Hematopoietic multipotent progenitor cell treated with erythropoietin and hydrocortisone succinate and interleukin-3 and kit ligand, for 15 days (in vitro differentiated cells): Measurements from ENCODE around the gene NDUFB3.
"Not testable (repeated sequence)": the region's sequence is repeated elsewhere in the genome, so short reads cannot be mapped to it uniquely, and the experiment has no call there.

Experiments used
- DNase-seq: peaks from one replicate; pipeline ENCODE4 v3.0.0-alpha.2; 2015; ENCODE audit warnings: low spot score

NDUFB3 gene

DNA sequence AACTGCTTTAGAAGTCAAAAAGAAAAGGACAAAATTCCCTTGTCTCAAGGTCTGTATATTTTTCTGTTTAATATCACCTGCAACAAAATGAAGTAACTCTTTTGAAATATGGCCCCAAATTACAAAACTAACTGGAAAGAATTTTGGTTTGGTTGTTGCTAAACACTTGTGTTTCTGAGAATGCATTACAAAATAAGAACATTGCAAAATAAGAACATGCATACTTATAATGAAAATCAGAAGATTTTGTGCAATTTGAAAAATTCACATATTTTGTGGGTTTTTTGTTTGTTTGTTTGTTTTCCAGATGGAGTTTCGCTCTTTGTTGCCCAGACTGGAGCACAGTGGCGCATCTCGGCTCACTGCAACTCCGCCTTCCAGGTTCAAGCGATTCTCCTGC lies 21.8 kb downstream of the NDUFB3 start:
- DNase-seq: no peak

DNA sequence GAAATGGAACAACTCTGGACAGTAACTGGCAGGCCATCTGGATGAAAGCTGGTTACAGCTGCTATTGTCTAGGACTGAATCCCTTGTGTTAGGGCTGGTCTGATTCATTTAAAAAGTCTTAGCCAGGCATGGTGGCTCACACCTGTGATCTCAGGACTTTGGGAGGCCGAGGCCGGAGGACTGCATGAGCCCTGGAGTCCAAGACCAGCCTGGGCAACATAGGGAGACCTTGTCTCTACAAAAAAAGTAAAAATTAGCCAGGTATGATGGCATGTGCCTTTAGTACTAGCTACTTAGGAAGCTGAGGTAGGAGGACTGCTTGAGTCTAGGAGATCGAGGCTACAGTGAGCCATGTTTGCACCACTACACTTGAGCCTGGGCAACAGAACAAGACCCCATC lies 28.7 kb downstream of the NDUFB3 start:
- no peak for DNase-seq

DNA sequence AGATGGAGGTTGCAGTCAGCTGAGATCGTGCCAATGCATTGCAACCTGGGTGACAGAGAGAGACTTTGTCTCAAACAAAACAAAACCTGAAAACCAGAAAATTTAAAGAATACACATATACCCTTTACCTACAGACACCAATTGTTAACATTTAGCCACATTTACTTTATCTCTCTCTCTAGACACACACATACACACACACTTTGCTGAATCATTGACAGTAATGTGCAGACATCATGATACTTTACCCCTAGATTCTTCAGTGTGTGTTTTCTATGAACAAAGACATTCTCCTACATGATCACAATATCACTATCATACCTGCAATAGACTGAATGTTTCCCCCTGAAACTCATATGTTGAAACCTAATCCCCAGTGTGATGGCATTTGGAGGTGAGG lies 34.0 kb downstream of the NDUFB3 start:
- DNase-seq: no peak

DNA sequence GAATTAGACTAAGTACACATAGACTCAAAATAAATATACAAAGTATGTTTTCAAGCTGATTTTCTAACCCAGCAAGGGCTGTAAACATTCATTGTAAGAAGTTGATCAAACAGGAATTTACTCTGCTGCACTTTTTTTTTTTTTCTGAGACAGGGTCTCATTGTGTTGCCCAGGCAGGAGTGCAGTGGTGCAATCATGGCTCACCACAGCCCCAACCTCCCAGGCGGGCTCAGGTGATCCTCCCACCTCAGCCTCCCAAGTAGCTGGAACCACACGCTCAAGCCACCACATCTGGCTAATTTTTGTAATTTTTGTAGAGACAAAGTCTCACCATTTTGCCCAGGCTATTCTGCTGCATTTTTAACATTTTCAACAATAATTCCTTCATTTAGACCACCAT lies 35.8 kb downstream of the NDUFB3 start:
- DNase-seq: no peak

DNA sequence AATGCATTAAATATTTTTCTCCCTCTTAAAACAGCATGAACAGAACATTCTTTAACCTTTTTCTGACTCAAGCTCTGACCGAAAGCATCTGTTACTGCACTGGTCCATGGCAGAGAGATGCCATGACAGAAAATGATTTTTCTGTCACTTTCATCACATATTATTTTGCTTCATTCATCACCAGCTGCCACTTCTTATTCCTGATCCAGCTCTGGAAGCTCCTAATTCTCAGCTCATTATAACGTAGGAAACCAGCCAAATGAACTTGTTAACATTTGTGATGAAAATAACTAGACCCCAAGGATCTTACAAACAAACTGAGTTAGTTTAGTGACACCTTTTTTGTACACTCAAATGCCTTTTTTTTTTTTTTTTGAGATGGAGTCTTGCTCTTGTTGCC lies 36.5 kb downstream of the NDUFB3 start:
- no peak for DNase-seq

DNA sequence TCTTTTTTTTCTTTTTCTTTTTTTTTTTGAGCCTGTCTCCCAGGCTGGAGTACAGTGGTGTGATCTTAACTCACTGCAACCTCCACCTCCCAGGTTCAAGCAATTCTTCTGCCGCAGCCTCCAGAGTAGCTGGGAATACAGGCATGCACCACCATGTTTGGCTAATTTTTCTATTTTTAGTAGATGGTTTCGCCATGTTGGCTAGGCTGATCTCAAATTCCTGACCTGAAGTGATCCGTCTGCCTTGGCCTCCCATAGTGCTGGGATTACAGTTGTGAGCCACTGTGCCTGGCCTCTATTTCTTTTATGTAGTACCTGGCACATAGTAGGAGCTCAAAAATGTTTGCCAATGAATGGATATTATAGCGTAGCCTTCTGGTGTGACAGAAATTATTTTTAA lies 37.4 kb downstream of the NDUFB3 start:
- DNase-seq: no peak

DNA sequence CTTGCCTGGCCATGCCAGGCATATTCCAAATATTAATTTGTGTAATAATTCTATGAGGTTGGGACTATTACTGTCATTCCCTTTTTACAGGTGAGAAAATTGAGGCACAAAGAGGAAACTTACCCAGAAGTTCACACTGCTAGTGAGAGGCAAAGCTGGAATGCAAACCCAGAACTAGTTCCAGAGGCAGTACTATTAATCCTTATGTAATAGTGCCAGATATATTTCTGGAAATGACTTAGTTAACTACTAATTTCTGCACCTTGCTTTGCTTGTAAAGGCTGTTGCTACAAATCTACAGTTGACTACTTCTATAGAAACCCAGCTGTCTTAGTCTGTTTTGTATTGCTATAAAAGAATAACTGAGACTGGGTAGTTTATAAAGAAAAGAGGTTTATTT lies 38.8 kb downstream of the NDUFB3 start:
- DNase-seq: no peak

DNA sequence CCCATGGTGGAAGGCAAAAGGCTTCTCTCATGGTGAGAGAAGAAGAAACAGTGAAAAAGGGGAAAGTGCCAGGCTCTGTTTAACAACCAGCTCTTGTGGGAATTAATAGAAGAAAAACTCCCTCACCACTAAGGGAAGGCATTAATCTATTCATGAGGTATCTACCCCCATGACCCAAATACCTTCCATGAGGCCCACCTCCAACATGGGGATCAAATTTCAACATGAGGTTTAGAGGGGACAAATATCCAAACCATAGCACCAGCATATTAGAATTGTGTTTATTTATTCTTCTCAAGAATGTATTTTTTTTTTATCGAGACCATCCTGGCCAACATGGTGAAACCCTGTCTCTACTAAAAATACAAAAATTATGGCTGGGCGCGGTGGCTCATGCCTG lies 39.3 kb downstream of the NDUFB3 start:
- no peak for DNase-seq

DNA sequence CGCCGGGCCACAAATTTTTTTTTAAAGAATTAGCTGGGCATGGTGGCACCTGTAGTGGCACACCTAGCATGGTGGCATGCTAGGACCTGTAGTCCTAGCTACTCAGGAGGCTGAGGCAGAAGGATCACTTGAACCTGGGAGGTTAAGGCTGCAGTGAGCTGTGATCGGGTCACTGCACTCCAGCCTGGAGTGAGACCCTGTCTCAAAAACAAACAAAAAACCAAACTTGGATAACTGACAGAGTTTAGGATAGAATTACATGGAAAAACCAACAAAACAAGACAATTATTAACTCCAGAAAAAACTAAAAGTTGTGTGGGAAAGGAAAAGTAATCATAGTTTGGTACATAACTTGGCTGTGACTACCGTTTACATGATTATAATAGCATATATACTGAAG lies 42.5 kb downstream of the NDUFB3 start:
- DNase-seq: no peak

DNA sequence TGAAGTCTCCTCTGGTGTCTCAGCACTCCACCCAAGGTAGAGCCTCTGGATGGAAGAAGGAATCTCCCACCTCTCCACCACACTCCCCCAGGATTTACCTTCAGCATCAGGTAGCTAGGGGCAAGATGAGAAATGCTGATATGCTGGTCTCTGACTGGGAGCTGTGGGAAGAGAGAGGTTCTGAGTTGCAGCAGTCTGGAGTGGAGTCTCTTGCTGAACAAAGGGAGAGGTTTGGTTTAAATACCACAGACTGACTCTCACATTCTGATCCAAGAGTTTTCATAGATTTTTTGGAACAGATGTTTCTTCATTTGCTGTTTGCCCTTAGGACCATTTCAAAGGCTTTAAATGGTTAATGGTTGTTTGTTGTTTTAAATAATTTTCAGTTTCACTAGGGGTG lies 43.0 kb downstream of the NDUFB3 start:
- DNase-seq: no peak

DNA sequence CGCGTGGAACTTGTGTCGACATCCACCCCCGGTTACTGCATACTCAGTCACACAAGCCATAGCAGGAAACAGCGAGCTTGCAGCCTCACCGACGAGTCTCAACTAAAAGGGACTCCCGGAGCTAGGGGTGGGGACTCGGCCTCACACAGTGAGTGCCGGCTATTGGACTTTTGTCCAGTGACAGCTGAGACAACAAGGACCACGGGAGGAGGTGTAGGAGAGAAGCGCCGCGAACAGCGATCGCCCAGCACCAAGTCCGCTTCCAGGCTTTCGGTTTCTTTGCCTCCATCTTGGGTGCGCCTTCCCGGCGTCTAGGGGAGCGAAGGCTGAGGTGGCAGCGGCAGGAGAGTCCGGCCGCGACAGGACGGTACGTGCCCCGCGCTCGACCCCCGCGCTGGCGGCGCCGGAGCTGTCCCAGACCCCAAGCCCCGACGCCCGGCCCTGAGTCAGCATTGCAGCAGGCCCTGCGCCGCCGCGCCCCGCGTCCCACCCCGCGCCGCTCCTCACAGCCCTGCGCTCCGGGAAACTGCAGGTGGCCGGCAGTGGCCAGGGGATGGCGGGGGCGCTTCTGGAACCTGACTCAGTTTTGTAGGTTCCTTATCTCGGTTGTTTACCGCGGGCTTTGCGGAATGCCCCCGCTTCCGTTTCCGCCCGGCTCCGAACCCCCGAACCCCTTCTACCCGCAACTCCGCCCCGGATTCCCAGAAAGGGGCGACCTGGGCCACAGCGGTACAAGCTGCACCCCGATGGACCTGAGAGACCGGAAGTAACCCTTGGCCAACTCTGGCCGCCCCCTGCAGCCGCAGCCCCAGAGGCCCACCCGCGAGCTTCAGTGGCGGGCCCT lies 44.5 kb downstream of the NDUFB3 start, which contains the start of gene CFLAR:
CFLAR (plus strand) TSS at position 50 of the 844 bp plus-strand sequence. CDS start 13,702 bp downstream, outside the sequence.
- DNase-seq: peak; percentile 70

DNA sequence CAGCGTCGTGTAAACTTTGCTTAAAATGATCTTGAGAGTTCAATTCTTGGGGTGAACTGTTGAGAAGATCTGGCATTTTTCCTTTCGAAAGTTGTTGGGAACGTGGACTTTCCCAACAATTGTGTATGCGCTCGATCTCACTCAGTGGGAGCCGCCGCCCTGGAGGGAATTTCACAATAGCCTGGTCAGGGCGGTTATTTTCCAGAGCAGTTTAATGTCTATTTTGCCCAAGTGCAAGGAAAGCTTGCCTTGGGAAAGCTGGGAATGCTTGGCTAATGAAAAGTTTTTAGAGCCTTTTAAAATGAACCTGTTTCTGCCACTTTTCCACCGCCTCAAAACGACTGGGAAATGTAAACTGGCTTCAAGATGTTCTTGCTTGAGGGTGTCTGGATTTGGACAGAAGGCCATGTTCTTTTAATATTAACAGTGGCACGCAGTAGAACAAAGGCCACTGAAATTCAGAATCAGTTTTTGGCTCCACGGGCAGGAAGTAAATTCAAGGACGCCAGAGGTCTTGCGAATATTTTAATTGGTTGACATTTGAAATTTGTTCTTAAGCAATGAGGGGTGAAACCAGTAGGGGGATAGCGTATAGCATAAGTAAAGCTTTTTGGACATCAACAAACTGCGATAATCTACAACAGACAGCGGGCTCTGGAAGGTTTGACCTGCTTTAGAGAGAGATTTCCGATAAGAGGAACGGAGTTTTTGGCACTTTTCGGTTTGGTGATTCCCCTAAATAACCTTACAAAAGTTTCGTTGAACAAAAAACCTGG lies 45.3 kb downstream of the NDUFB3 start:
- DNase-seq: peak; percentile 77

DNA sequence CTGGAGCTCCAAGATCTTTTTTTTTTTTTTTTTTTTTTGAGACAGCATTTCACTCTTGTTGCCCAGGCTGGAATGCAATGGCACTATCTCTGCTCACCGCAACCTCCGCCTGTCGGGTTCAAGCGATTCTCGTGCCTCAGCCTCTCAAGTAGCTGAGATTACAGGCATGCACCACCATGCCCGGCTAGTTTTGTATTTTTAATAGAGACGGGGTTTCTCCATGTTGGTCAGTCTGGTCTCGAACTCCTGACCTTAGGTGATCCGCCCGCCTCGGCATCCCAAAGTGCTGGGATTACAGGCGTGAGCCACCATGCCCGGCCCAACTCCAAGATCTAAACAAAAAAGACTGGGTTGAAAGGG lies 45.9 kb downstream of the NDUFB3 start:
- not testable (repeated sequence) for DNase-seq

DNA sequence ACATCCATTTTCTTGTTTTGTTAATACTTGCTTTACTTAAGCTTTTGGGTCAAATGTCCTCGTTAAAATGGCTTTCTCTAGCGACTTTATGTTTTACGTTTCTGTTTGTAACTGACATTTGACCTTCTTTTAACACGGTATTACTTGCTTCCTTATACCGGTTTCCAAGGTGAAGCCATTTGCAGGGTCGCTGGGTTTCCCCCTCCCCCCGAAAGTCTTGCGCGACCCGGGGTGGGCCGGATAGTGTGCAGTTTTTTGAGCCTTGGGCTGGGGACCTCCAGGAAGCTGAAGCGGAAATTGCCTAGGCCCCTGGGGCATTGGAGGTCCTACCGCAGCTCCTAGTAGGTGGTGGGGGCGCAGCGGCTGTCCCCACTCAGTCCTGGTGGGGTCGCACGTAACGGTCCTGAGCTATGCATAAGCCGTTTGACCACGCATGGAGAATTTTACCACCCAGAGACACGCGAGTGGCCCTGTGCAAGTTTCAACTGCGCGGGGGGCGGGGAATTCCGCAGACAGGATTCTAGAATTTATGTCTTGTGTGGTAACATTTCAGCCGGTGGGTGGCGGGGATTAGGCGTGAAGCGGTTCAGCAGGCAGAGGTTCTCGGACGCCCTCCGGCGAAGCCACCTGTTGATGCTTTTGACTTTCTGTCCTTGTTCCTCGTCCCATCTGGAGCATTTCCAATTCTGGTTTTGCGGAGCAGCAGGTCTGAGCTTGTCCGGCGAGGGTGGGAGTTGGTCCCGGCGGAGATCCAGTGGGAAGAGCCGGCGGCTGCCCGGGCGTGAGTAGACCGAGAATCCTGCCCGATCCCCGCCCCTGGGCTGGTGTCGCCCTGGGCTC lies 46.5 kb downstream of the NDUFB3 start:
- peak; percentile 86 for DNase-seq

DNA sequence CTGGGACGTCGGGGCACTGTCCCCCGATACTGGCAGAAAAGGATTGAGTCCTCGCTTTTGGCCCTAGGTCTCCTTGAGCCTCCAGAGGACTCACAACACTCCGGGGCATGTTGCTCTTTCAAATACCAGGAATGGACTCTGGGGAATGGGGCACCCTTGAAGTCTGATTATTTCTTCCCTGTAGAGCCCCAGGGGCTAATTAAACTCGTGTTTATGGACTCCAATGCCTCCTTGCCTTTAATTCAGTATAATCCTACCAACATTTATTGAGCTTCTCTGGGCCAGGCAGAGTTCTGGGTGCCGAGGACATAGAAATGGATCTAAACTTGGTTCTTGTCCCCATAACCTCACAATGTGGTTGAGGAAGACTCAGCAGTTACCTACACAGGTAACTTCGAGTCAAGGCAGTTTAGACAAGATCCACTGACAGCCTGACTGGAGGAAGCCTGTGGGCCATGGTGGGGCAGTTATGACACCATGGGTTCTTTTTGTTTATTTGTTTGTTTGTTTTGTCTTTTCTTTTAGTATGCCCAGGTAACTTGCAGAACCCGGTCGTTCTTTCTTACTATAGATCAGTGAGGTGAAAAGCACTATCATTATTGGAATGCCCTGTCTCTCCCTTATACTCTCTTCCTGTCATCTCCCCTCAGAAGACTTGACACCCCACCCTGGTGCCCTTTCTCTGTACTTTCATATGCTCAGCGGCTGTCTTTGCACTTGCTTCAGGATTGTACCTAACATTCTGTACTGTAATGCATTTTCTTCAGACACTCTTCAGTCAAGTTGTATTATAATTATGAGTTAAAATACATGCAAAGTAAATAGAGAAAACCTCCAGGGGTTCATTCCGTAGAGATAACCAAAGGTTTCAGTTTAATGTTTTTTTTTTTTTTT lies 47.4 kb downstream of the NDUFB3 start:
- peak; percentile 52 for DNase-seq

DNA sequence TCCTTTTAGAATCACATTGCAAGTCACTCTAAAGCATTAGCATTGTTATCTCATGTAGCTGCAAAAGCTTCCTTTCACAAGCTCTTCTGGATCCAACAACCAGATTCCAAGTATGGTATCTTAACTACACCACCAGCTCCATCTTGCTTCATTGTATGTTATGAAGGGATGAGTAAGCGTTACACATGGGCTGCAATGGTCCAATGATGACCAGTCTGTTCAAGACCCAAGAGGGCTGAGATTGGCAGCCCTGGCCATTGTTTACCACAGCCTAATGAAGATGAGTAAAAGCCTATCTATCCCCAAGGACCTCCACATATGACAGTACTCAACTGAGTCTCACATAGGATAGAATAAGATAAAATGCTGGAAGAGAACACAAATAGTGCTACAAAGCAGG lies 50.5 kb downstream of the NDUFB3 start:
- DNase-seq: no peak

DNA sequence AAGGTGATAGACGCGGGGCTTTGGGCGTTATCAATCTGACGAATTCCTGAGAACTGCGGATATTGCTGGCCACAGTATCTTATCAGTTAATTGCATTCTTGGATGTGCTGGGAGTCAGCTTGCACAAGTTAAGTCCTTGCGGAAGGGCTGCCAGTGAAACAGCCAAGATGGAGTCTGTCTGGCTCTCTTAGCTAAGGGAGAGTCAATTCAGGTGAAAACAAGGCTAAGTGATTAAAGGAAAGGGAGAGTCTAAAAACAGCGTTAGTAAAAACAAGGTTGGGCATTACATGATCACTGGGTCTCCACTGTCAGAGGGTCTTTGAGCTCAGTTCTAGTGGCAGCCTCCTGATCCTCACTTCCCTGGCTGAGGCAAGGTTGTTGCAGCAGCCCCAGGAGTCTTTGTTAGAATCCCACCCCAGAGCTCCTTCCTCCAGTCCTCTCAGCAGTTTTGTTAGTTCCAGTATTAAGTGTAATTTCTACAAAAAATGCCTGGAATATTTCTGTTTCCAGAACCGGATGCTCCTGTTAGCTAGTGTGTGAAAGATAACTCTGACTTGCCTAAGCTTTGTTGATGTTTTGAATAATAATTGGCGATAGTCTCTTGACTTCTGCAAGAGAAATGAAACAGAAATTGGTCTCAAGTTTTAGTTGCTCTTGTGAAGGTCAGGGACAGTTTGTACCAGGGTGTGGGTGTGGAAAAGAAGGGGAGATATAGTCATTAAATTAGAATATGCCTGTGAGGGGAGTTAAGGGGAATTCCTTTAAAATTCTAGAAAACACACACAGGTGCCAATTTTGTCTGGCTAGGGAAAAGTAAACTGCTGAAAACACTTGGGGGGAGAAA lies 54.7 kb downstream of the NDUFB3 start:
- no peak for DNase-seq

DNA sequence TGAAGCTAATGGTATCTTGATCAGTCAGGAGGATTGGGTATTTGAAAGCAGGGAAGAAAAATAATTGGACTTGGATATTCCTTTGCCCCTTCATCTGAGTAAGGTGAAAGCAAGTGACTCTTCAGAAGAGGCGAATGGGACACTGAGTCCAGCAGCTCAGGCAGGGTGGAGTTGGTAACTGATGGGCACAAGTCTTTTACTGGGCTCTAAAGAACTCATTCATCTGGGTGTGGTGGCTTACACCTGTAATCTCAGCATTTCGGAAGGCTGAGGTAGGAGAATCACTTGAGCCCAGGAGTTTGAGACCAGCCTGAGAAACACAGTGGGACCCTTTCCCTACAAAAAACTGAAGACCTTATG lies 55.3 kb downstream of the NDUFB3 start:
- peak; percentile 51 for DNase-seq

DNA sequence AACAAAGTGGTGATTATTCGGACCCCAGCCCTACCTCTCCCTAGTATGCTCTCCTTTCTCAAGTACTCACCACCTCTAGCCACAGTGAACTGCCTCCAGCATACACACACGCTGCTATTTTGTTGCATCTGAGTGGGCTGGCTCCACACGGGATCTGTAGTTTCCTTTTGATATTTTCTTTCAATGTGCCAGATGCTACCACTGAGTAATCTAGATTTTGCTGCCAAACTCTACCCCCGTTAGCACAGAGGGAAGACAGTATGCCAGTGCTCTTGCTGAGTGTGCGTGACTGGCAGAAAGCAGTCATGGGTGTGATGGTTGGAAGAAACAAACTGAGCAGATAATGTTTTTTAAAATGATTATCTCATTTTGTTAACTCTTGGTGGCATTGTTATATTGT lies 55.8 kb downstream of the NDUFB3 start:
- peak; percentile 83 for DNase-seq

DNA sequence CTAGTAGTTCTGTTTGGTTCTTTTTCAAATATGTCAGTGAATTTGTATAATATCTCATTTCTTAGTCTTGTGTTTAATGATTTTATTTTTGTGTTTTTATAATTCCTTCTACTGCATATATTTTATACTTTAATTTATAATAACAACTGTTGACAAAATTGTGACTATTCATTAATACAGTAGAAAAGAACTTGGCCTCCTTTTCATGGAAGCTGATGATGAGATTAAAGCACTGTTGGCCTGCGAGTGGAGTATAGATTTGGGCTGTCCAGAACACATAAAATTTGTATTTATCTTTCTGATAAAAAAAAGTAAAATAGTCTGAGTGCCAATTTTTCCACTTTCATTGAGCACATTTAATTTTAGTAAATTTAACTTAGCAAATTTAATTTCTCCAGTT lies 56.2 kb downstream of the NDUFB3 start:
- no peak for DNase-seq
